Mesothelial cell of epicardium (in vitro differentiated cells): ENCODE results near the gene ETFDH. TPM values are rescaled to one million over a fixed set of nuclear protein-coding genes. Genes with fewer than 3 reads are reported as not detected.
"Not testable (repeated sequence)": the region's sequence is repeated elsewhere in the genome, so short reads cannot be mapped to it uniquely, and the experiment has no call there.

ENCODE experiments used
- DNase-seq, 2 experiments: peaks; one replicate each; pipeline ENCODE4 v3.0.0; 2021; ENCODE audit warnings: low spot score in 2 of 2; ENCODE audit not compliant: unreplicated experiment in 2 of 2
- H3K27ac Mint-ChIP-seq: 2 replicates; pipeline ENCODE4 v1.8.0; 2021; ENCODE audit warnings: mixed read lengths
- H3K27me3 Mint-ChIP-seq: 2 replicates; pipeline ENCODE4 v1.8.0; 2021; ENCODE audit warnings: low read depth, mixed read lengths
- H3K36me3 Mint-ChIP-seq: 2 replicates; pipeline ENCODE4 v1.8.0; 2021; ENCODE audit warnings: mixed read lengths
- H3K4me1 Mint-ChIP-seq: 2 replicates; pipeline ENCODE4 v1.8.0; 2021; ENCODE audit warnings: mixed read lengths
- H3K4me3 Mint-ChIP-seq: 2 replicates; pipeline ENCODE4 v1.8.0; 2021; ENCODE audit warnings: mild to moderate bottlenecking, moderate library complexity, mixed read lengths
- H3K9me3 Mint-ChIP-seq: 2 replicates; pipeline ENCODE4 v1.8.0; 2021; ENCODE audit warnings: mixed read lengths
- CTCF ChIP-seq: fragments of 200-600 bp; sonication (generic); IDR thresholded peaks from one replicate; pipeline ENCODE4 v1.5.0; 2021; ENCODE audit warnings: antibody characterized with exemption; ENCODE audit not compliant: unreplicated experiment
- total RNA-seq: library from RNA; stranded (reverse); gene quantifications from 3 replicates; pipeline ENCODE4 v1.2.1, GENCODE V29; 2021

ETFDH gene
- total RNA-seq, 1 donor from 2014 or later: 19.4 TPM

DNA sequence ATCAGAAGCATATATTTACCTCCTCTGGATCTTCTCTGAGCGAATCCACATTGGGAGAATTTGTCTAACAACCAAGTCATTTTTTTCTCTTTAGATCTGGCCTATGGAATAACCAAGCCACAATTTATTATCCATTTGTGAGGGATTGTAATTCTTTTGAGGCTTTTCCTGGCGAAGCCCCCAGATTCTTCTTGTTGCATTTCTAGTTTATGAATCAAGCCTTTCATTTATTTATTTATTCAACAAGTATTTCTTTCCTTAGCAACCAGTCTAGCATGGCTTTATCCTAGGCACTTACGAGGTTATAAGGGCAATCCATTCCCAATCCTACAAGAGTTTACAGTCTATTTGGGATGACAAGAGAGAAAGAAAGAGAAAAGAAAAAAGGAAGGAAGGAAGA lies 78.3 kb downstream of the ETFDH start:
- no peak for TF ChIP-seq CTCF
- no peak for DNase-seq
- no peak overlapping the region for H3K4me3 Mint-ChIP-seq
- H3K4me1 Mint-ChIP-seq: no peaks in the 10 kb centered on the region
- no peaks in the 10 kb centered on the region for H3K9me3 Mint-ChIP-seq
- H3K27me3 Mint-ChIP-seq: no peaks in the 10 kb centered on the region
- H3K27ac Mint-ChIP-seq: no peak overlapping the region
- H3K36me3 Mint-ChIP-seq: no peaks in the 10 kb centered on the region

- TF ChIP-seq CTCF: no peak
- no peak for DNase-seq
- Mint-ChIP-seq H3K36me3 (no peaks in the 10 kb centered on the region), H3K27ac (no peak overlapping the region), H3K4me1 (no peaks in the 10 kb centered on the region), H3K27me3 (no peaks in the 10 kb centered on the region), H3K9me3 (peaks cover 23% of the 10 kb centered on the region), H3K4me3 (no peak overlapping the region)
Observed at GRCh38 chr4:158754385-158755180, 82.5 kb downstream of the ETFDH start.

DNA sequence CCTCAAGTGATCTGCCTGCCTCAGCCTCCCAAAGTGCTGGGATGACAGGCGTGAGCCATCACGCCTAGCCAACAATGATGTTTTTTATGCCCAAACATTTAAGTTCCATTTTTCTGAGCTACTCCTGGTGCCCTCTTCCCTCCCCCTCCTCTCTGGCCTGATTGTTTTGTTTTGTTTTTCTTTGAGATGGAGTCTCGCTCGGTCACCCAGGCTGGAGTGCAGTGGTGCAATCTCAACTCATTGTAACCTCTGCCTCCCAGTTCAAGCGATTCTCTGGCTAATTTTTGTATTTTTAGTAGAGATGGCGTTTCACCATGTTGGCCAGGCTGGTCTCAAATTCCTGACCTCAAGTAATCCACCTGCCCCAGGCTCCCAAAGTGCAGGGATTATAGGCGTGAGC lies 83.7 kb downstream of the ETFDH start:
- not testable (repeated sequence) for H3K4me3 Mint-ChIP-seq, H3K27me3 Mint-ChIP-seq, H3K4me1 Mint-ChIP-seq, DNase-seq, H3K27ac Mint-ChIP-seq, H3K36me3 Mint-ChIP-seq
- H3K9me3 Mint-ChIP-seq: peaks cover 23% of the 10 kb centered on the region

DNA sequence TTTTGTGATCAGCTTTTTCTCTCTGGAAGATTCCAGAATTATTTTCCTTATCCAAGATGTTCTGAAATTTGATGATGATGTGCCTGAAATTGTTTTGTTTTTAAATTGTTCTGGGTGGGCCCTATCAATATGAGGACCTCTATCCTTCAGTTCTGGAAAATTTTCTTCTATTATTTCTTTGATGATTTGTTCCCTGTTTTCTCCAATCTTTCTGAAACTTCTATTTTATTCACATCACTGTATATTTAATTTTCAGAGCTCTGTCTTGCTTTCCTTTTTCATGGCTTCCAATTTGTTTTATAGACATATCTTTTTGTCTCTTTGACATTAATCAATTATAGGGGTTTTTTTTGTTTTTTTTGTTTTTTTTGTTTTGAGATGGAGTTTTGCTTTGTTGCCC lies 84.5 kb downstream of the ETFDH start:
- TF ChIP-seq CTCF: no peak
- no peaks in the 10 kb centered on the region for H3K4me1 Mint-ChIP-seq
- H3K9me3 Mint-ChIP-seq: peaks cover 23% of the 10 kb centered on the region
- H3K27ac Mint-ChIP-seq: no peak overlapping the region
- DNase-seq: no peak
- no peaks in the 10 kb centered on the region for H3K27me3 Mint-ChIP-seq
- H3K4me3 Mint-ChIP-seq: no peak overlapping the region
- H3K36me3 Mint-ChIP-seq: no peaks in the 10 kb centered on the region

DNA sequence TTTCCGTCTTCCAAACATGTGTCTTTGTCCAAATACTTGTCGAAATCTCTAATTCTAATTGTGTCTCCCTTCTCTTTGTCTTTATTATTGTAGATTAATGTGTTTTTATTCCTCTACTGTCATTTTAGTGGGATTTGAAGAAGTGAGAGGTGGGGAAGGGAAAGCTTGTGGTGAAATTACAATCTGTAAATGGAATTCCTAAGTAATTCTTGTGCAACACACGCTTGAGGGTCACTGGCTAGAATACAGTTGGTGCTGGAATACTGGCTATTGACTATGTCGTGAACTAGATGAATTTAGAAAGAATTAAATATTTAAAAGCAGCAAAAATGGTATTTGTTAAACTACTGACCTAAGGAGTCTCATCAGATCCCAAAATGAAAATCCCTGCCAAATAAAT lies 86.0 kb downstream of the ETFDH start:
- TF ChIP-seq CTCF: no peak
- peaks cover 23% of the 10 kb centered on the region for H3K9me3 Mint-ChIP-seq
- no peaks in the 10 kb centered on the region for H3K4me1 Mint-ChIP-seq
- no peaks in the 10 kb centered on the region for H3K36me3 Mint-ChIP-seq
- no peak overlapping the region for H3K27ac Mint-ChIP-seq
- no peak overlapping the region for H3K4me3 Mint-ChIP-seq
- H3K27me3 Mint-ChIP-seq: no peaks in the 10 kb centered on the region
- DNase-seq: no peak

DNA sequence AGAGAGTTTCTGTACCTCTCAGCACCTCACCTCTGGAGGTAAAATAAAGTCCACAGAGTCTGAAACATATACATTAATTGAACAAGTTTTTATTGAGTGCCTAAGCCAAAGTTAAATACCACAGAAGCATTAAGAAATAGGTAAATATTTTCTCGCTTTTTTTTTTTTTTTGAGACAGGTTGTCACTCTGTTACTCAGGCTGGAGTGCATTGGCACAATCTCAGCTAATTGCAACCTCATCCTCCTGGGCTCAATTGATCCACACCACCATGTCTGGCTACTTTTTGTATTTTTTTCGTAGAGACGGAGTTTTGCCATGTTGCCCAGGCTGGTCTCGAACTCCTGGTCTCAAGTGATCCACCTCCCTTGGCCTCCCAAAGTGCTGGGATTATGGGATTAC lies 86.6 kb downstream of the ETFDH start:
- Mint-ChIP-seq H3K27me3 (no peaks in the 10 kb centered on the region), H3K9me3 (peaks cover 23% of the 10 kb centered on the region), H3K36me3 (no peaks in the 10 kb centered on the region), H3K27ac (no peak overlapping the region), H3K4me1 (no peaks in the 10 kb centered on the region), H3K4me3 (no peak overlapping the region)
- DNase-seq: no peak
- no peak for TF ChIP-seq CTCF

Other genes with a start within 250 kb of the ETFDH start
- 0.07 TPM in 1 of 3 replicates, not detected in the others for gene RXFP1, start 150.4 kb upstream of the ETFDH start, total RNA-seq
- 16.2 to 17.4 TPM (median 17.4 TPM) in 3 replicates for gene C4orf46, start 409 bp upstream of the ETFDH start, total RNA-seq
- gene PPID, start 51.1 kb downstream of the ETFDH start, total RNA-seq: 20.5 to 23.1 TPM (median 21.3 TPM) in 3 replicates
- 31.4 to 32.9 TPM (median 32.1 TPM) in 3 replicates for gene FNIP2, start 96.7 kb downstream of the ETFDH start, total RNA-seq